GM19468 (cell line): ENCODE results near the gene RASGEF1B.

Experiments used
- ATAC-seq: cut with Tn5 transposase; IDR thresholded peaks from one replicate; pipeline ENCODE4 v1.9.1; 2021; ENCODE audit warnings: mild to moderate bottlenecking, moderate library complexity, moderate number of reproducible peaks; ENCODE audit not compliant: unreplicated experiment; ENCODE audit errors: extremely low read depth

RASGEF1B gene

DNA sequence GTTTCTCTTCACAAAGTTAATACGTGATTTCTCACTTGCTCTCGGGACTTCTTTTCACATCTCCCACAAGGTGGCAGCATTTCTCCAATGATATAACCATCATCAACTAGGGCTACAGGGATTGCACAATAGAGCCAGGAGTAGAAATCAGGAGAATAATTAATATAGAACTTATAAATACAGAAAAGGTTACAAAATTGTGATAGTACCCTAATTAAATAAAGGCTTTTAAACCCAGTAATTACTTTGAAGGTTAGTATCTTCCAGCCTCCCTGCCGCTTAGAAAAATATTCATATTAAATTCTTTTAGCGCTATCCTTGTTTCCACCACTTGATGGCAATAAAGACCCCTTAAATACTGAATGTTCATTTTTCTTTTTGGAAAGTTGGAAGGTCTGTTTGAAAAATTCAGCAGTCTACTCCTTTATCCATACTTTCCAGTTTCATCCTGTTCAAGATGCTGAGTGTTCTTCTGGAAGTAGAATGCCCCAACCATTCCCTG lies 65.8 kb downstream of the RASGEF1B start:
- ATAC-seq: no peak

GRCh38 chr4:81404741-81405140 lies 67.0 kb downstream of the RASGEF1B start:
- ATAC-seq: no peak

GRCh38 chr4:81404294-81404693 lies 67.4 kb downstream of the RASGEF1B start:
- no peak for ATAC-seq

DNA sequence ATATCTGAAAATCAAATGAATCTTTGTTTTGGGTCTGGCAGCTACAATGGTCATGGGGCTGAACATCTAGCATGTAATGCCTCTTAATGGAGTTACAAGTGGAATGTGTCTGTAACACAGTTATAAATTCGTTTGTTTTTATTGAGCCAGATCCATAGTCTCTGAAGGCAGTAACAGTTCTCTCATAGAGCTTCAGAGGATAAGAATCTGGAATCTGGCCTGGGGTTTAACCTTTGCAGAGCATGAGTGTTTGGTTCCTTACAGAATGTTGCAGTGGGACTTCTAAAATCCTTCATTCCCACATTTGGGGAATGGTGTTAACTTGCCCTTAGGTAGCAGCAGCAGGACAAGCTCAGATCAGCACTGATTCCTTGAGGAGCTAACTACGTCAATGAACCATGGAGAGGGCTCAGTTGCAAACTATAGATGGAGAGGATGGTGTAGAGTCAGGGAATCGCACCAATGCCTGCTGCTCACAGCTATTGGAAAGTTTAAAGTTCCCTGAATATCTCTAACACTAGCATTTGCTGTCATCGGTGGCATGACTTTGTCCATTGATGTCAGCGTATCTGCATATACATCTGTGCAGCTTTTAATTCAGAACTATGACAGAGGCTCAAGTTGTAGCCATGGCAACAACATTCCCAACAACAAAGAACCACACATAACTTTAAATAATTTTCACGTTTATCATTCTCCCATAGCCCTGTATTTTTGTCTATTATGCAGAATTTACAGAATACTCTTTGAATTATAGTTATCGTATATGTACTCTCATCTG lies 72.2 kb downstream of the RASGEF1B start:
- no peak for ATAC-seq

DNA sequence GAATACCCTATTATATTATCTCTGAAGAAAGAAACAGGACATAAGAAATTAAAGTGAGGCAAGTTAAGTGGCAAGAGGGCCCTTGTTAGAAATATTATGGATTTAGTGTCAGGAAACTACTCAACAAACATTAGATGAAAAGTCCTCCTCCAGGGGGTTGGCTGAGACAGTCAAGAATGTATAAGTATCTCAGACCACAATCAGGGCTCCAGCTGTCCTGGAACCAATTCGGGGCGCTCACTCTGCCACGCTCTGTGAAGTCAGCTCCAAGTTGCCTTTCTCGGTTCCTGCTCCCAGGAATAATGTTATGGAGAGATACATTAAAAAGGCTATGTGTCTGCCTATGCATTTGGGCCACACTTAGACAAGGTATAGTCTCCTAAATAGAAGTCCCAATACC lies 73.3 kb downstream of the RASGEF1B start:
- no peak for ATAC-seq

GRCh38 chr4:81397635-81398034 lies 74.1 kb downstream of the RASGEF1B start:
- no peak for ATAC-seq

DNA sequence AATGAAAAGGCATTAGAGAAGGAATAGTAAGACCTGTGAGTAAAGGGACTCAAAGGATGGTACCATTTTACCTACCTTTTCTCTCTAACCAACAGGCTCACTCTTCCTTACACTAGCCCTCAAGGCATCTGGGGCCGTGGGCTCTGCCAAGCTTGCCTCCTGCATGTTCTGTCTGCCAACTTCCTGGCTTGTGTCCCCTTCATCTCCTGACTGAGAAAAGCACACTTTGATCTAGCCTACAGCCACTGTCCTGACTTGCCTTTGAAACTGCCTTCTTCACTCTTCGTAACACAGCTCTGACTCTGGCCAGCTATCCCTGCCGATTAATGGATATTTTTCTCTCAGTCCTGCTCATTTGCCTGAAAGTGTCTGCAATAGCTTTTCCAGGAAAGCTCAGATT lies 76.5 kb downstream of the RASGEF1B start:
- ATAC-seq: no peak

GRCh38 chr4:81392164-81392563 lies 79.5 kb downstream of the RASGEF1B start:
- no peak for ATAC-seq

GRCh38 chr4:81389720-81390119 lies 82.0 kb downstream of the RASGEF1B start:
- ATAC-seq: no peak

DNA sequence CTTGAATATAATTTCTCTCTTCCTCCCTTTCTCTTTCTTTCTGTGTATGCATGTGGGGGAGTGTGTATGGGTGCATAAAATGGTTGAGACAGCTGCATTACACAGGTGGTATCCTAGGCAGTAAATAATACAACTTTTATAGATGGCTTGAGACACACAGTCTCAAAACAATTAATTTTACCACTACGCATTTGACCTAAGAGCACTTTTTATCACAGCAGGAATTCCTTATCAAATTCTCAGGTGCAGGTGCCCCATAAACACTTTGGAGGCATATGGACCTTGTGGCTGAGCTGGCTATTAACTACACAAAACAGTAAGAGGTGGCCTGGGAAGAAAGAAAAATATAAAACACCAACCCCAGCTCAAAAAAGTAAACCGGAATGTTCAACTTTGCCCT lies 91.3 kb downstream of the RASGEF1B start:
- ATAC-seq: no peak

DNA sequence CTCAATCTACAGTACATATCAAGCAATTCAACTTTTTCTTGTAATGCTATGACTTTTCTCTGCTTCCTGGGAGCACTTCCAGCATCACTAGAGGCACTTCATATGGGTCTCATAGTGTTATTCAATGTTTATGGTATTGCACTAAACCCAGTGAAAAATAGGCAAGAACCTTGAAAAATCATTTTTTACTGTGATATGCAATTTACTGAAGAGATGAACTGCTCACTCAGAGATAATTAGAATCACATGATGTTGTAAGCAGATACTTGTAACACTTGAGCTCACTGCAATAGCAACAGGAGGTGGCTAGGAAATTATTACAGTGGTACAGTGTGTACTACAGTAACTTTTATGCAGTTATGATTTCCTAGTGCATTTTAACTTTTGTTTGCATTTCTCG lies 93.3 kb downstream of the RASGEF1B start:
- no peak for ATAC-seq

- no peak for ATAC-seq
Observed at GRCh38 chr4:81377191-81377590, 94.5 kb downstream of the RASGEF1B start.

GRCh38 chr4:81376720-81377119 lies 95.0 kb downstream of the RASGEF1B start:
- no peak for ATAC-seq
